ENCODE results near the gene SRP68.
"Not testable (repeated sequence)": the region's sequence is repeated elsewhere in the genome, so short reads cannot be mapped to it uniquely, and the experiment has no call there.

Gene SRP68

GRCh38 chr17:76071531-76072147, 678 bp downstream of the SRP68 start:
- Histone ChIP-seq H3K36me3 (ENCODE audit: control insufficient read depth, insufficient read depth, low read length) (peaks cover 13% of the 10 kb centered on the region), H3K4me1 (ENCODE audit: control insufficient read depth, insufficient read depth, low read length) (peaks cover 3% of the 10 kb centered on the region), H3K9ac (ENCODE audit: low read depth, low read length) (peak overlapping the region; percentile 51), H3K27me3 (ENCODE audit: control insufficient read depth, insufficient read depth, low read length) (peaks cover 34% of the 10 kb centered on the region), H3K4me3 (ENCODE audit: low read depth, low read length) (peak overlapping the region; percentile 76), H3K9me3 (ENCODE audit: control insufficient read depth, insufficient read depth, low read length) (no peaks in the 10 kb centered on the region)

DNA sequence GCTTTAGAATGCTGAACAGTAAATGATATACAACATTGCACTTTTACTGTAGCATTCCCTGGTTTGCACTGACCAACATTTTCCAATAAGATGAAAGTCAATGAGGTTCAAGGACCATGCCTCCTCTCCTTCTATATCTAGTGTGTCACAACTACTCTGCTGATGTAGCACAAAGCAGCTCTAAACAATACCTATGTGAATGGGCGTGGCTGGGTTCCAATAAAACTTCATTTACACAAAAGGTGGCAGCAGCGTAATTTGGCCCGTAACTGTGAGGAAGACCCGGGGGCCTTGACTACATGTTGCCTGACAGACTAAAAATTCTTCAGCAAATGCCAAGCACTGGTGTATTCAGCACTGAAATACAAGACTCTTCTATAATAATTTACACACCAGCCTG, 6.5 kb downstream of the SRP68 start:
- H3K4me1 ChIP-seq (ENCODE audit: control insufficient read depth, insufficient read depth, low read length), result no peaks in the 10 kb centered on the region
- peaks cover 40% of the 10 kb centered on the region for H3K36me3 ChIP-seq (ENCODE audit: control insufficient read depth, insufficient read depth, low read length)
- no peak overlapping the region for H3K9ac ChIP-seq (ENCODE audit: low read depth, low read length)

GRCh38 chr17:76063875-76064546, 8.3 kb downstream of the SRP68 start:
- H3K9me3 ChIP-seq (ENCODE audit: control insufficient read depth, insufficient read depth, low read length), result no peaks in the 10 kb centered on the region
- H3K9ac ChIP-seq (ENCODE audit: low read depth, low read length), result no peak overlapping the region
- H3K27me3 ChIP-seq (ENCODE audit: control insufficient read depth, insufficient read depth, low read length), result no peaks in the 10 kb centered on the region
- peaks cover 48% of the 10 kb centered on the region for H3K36me3 ChIP-seq (ENCODE audit: control insufficient read depth, insufficient read depth, low read length)
- H3K4me3 ChIP-seq (ENCODE audit: low read depth, low read length), result no peak overlapping the region
- H3K4me1 ChIP-seq (ENCODE audit: control insufficient read depth, insufficient read depth, low read length), result no peaks in the 10 kb centered on the region

More for the DNA sequence above, 6.5 kb downstream of the SRP68 start:
- H3K4me3 ChIP-seq (ENCODE audit: low read depth, low read length), result no peak overlapping the region
- no peaks in the 10 kb centered on the region for H3K9me3 ChIP-seq (ENCODE audit: control insufficient read depth, insufficient read depth, low read length)
- no peaks in the 10 kb centered on the region for H3K27me3 ChIP-seq (ENCODE audit: control insufficient read depth, insufficient read depth, low read length)

GRCh38 chr17:76058264-76058663, 14.1 kb downstream of the SRP68 start:
- H3K9me3 ChIP-seq (ENCODE audit: control insufficient read depth, insufficient read depth, low read length); H3K27me3 ChIP-seq (ENCODE audit: control insufficient read depth, insufficient read depth, low read length); H3K4me1 ChIP-seq (ENCODE audit: control insufficient read depth, insufficient read depth, low read length); H3K9ac ChIP-seq (ENCODE audit: low read depth, low read length); H3K4me3 ChIP-seq (ENCODE audit: low read depth, low read length): not testable (repeated sequence)
- peaks cover 26% of the 10 kb centered on the region for H3K36me3 ChIP-seq (ENCODE audit: control insufficient read depth, insufficient read depth, low read length)

GRCh38 chr17:76056882-76057281, 15.4 kb downstream of the SRP68 start:
- Histone ChIP-seq H3K4me1 (ENCODE audit: control insufficient read depth, insufficient read depth, low read length) (no peaks in the 10 kb centered on the region), H3K9ac (ENCODE audit: low read depth, low read length) (no peak overlapping the region), H3K4me3 (ENCODE audit: low read depth, low read length) (no peak overlapping the region), H3K9me3 (ENCODE audit: control insufficient read depth, insufficient read depth, low read length) (no peaks in the 10 kb centered on the region), H3K27me3 (ENCODE audit: control insufficient read depth, insufficient read depth, low read length) (no peaks in the 10 kb centered on the region), H3K36me3 (ENCODE audit: control insufficient read depth, insufficient read depth, low read length) (peaks cover 28% of the 10 kb centered on the region)

DNA sequence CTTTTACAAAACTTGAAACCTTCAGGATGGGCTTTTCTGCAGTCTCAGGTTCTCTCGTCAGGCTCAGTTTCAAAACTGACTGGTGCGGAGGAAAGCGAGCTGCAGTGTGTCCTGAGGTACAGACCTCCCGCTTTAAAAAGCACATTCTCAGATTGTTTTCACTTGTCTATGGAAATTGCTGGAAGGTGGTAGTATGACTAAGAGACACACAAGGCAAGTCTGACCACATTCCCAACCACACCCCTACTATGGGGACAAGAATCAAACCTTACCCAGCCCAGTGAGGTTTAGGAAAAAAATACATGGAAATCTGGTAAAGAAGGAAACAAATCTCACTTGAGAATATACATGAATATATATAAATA, 18.2 kb downstream of the SRP68 start:
- Histone ChIP-seq H3K9ac (ENCODE audit: low read depth, low read length) (no peak overlapping the region), H3K36me3 (ENCODE audit: control insufficient read depth, insufficient read depth, low read length) (peaks cover 24% of the 10 kb centered on the region), H3K9me3 (ENCODE audit: control insufficient read depth, insufficient read depth, low read length) (no peaks in the 10 kb centered on the region), H3K4me3 (ENCODE audit: low read depth, low read length) (no peak overlapping the region), H3K27me3 (ENCODE audit: control insufficient read depth, insufficient read depth, low read length) (no peaks in the 10 kb centered on the region), H3K4me1 (ENCODE audit: control insufficient read depth, insufficient read depth, low read length) (no peaks in the 10 kb centered on the region)

GRCh38 chr17:76053246-76054111, 18.8 kb downstream of the SRP68 start:
- Histone ChIP-seq H3K9me3 (ENCODE audit: control insufficient read depth, insufficient read depth, low read length) (no peaks in the 10 kb centered on the region), H3K4me3 (ENCODE audit: low read depth, low read length) (no peak overlapping the region), H3K36me3 (ENCODE audit: control insufficient read depth, insufficient read depth, low read length) (peaks cover 20% of the 10 kb centered on the region), H3K9ac (ENCODE audit: low read depth, low read length) (no peak overlapping the region), H3K27me3 (ENCODE audit: control insufficient read depth, insufficient read depth, low read length) (no peaks in the 10 kb centered on the region), H3K4me1 (ENCODE audit: control insufficient read depth, insufficient read depth, low read length) (no peaks in the 10 kb centered on the region)

GRCh38 chr17:76051561-76051960, 20.8 kb downstream of the SRP68 start:
- Histone ChIP-seq H3K27me3 (ENCODE audit: control insufficient read depth, insufficient read depth, low read length) (no peaks in the 10 kb centered on the region), H3K9me3 (ENCODE audit: control insufficient read depth, insufficient read depth, low read length) (no peaks in the 10 kb centered on the region), H3K4me1 (ENCODE audit: control insufficient read depth, insufficient read depth, low read length) (no peaks in the 10 kb centered on the region), H3K9ac (ENCODE audit: low read depth, low read length) (no peak overlapping the region), H3K36me3 (ENCODE audit: control insufficient read depth, insufficient read depth, low read length) (peaks cover 36% of the 10 kb centered on the region), H3K4me3 (ENCODE audit: low read depth, low read length) (no peak overlapping the region)

DNA sequence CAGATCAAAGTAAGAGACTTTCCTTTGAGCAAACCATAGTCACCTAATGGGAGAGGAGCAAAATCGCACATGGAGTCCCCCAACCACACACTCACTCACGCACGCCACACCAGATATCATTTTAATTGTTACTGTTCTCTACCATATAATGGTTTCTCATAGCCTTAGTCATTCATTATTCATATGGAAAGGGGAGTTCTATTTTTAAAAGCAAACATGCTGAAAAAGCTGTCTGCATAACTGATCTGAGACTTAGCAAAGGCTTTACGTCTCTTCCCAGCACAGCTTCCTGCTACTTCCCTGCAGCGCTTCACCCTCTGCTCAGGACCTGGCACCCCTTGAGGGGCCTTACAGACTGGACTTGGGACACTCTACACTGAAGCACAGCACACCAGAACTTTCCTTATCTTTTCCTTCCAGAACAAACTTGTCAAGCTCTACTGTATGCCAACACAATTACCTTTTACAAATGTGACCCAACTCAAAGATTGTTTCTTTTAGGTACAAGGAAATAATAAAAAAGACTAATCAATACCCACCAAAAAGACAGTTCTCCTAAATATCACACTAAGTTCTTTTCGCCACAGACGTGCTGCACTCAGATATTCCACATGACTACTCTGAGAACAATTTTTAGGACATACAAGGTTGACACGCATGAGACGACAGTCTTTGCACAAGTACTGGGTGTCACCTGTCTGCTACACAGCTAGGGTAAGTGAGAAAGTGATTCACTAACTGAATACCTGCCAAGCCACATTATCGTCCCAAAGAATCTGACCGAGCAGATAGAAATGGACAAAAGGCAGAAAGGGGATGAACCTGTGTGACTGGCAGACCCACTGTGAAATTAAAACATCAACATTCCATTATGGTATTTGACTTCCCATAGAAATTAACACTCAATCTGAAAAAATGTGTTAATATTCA, 21.5 kb downstream of the SRP68 start:
- no peaks in the 10 kb centered on the region for H3K27me3 ChIP-seq (ENCODE audit: control insufficient read depth, insufficient read depth, low read length)
- H3K4me1 ChIP-seq (ENCODE audit: control insufficient read depth, insufficient read depth, low read length), result no peaks in the 10 kb centered on the region
- peaks cover 39% of the 10 kb centered on the region for H3K36me3 ChIP-seq (ENCODE audit: control insufficient read depth, insufficient read depth, low read length)
- H3K9me3 ChIP-seq (ENCODE audit: control insufficient read depth, insufficient read depth, low read length), result no peaks in the 10 kb centered on the region
- no peak overlapping the region for H3K4me3 ChIP-seq (ENCODE audit: low read depth, low read length)
- no peak overlapping the region for H3K9ac ChIP-seq (ENCODE audit: low read depth, low read length)

DNA sequence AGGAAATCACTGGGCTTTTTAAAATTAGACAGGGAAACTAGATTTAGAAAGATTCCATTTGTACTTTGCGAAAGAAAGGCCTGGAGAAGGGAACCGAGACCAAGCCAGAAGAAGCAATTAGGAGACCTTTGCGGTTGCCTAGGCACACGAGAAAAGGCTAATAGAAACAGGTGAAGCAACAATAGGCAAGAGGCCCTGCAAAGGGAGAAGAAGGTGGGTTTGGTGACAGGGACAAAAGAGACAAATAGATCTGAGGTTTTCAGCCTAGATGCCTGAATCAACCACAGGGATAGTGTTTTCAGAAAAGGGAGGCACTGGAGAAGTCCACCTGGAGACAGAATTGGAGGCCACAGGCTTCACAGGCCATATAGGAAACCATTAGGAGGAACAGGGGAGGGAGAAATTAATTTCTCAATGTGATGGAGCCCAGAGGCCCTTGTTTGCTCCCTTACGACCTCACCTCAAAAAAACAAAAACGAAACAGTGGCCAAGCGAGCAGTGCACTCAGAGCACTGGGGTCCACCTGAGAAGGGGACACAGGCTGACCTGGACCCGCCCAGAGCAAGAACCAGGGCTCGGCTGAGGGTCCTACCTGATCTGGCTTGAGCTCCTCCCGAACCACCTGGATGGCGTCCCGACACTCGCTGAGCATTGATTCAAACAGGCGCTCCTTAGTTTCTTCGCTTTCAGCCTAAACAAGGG, 22.3 kb downstream of the SRP68 start:
- no peaks in the 10 kb centered on the region for H3K9me3 ChIP-seq (ENCODE audit: control insufficient read depth, insufficient read depth, low read length)
- H3K4me1 ChIP-seq (ENCODE audit: control insufficient read depth, insufficient read depth, low read length), result no peaks in the 10 kb centered on the region
- H3K27me3 ChIP-seq (ENCODE audit: control insufficient read depth, insufficient read depth, low read length), result no peaks in the 10 kb centered on the region
- H3K36me3 ChIP-seq (ENCODE audit: control insufficient read depth, insufficient read depth, low read length), result peaks cover 44% of the 10 kb centered on the region
- no peak overlapping the region for H3K4me3 ChIP-seq (ENCODE audit: low read depth, low read length)
- H3K9ac ChIP-seq (ENCODE audit: low read depth, low read length), result no peak overlapping the region

GRCh38 chr17:76049239-76049638, 23.1 kb downstream of the SRP68 start:
- no peak overlapping the region for H3K4me3 ChIP-seq (ENCODE audit: low read depth, low read length)
- no peaks in the 10 kb centered on the region for H3K4me1 ChIP-seq (ENCODE audit: control insufficient read depth, insufficient read depth, low read length)
- no peaks in the 10 kb centered on the region for H3K9me3 ChIP-seq (ENCODE audit: control insufficient read depth, insufficient read depth, low read length)
- no peak overlapping the region for H3K9ac ChIP-seq (ENCODE audit: low read depth, low read length)
- no peaks in the 10 kb centered on the region for H3K27me3 ChIP-seq (ENCODE audit: control insufficient read depth, insufficient read depth, low read length)
- H3K36me3 ChIP-seq (ENCODE audit: control insufficient read depth, insufficient read depth, low read length), result peaks cover 48% of the 10 kb centered on the region

All from iPS-15b (cell line).